Endodermal cell (in vitro differentiated cells): Measurements from ENCODE around the gene RHOXF2B. TPM values are rescaled to one million over a fixed set of nuclear protein-coding genes. Genes with fewer than 3 reads are reported as not detected.
"Not testable (repeated sequence)": the region's sequence is repeated elsewhere in the genome, so short reads cannot be mapped to it uniquely, and the experiment has no call there.

ENCODE experiments used
- DNase-seq: peaks from one replicate; pipeline ENCODE4 v3.0.0-alpha.2; 2017
- H3K27ac ChIP-seq: 2 replicates; pipeline ENCODE4 v1.5.1; 2013; ENCODE audit warnings: mild to moderate bottlenecking, low read depth, low read length, moderate library complexity
- H3K27me3 ChIP-seq: 2 replicates; pipeline ENCODE4 v1.6.1; 2013; ENCODE audit warnings: mild to moderate bottlenecking, low read length, moderate library complexity; ENCODE audit not compliant: insufficient read depth, control insufficient read depth, poor library complexity, severe bottlenecking
- H3K36me3 ChIP-seq: 2 replicates; pipeline ENCODE4 v1.7.0; 2013; ENCODE audit warnings: mild to moderate bottlenecking, low read length, moderate library complexity; ENCODE audit not compliant: control insufficient read depth, insufficient read depth
- H3K4me1 ChIP-seq: one replicate; pipeline ENCODE4 v1.7.0; 2013; ENCODE audit warnings: low read length; ENCODE audit not compliant: control insufficient read depth, insufficient read depth
- H3K4me3 ChIP-seq: 2 replicates; pipeline ENCODE4 v1.5.1; 2013; ENCODE audit warnings: mild to moderate bottlenecking, low read length, moderate library complexity
- H3K9ac ChIP-seq: 2 replicates; pipeline ENCODE4 v1.6.1; 2013; ENCODE audit warnings: mild to moderate bottlenecking, low read length, moderate library complexity; ENCODE audit not compliant: poor library complexity, severe bottlenecking; ENCODE audit errors: extremely low read depth
- H3K9me3 ChIP-seq: 2 replicates; pipeline ENCODE4 v1.6.1; 2013; ENCODE audit warnings: mild to moderate bottlenecking, low read length, moderate library complexity; ENCODE audit not compliant: control insufficient read depth
- H3K27ac Mint-ChIP-seq: 2 replicates; pipeline ENCODE4 v1.8.0; 2020; ENCODE audit warnings: mixed read lengths
- H3K27me3 Mint-ChIP-seq: 2 replicates; pipeline ENCODE4 v1.8.0; 2021; ENCODE audit warnings: mild to moderate bottlenecking, mixed read lengths; ENCODE audit not compliant: insufficient read depth
- H3K36me3 Mint-ChIP-seq: 2 replicates; pipeline ENCODE4 v1.8.0; 2020; ENCODE audit warnings: low read depth, mixed read lengths
- H3K4me1 Mint-ChIP-seq: 2 replicates; pipeline ENCODE4 v1.8.0; 2020; ENCODE audit warnings: mixed read lengths
- H3K4me3 Mint-ChIP-seq: 2 replicates; pipeline ENCODE4 v1.8.0; 2020; ENCODE audit warnings: mild to moderate bottlenecking, moderate library complexity, mixed read lengths
- H3K9me3 Mint-ChIP-seq: 2 replicates; pipeline ENCODE4 v1.8.0; 2020; ENCODE audit warnings: mild to moderate bottlenecking, mixed read lengths
- WGBS, 2 experiments: methylation state at CpG; one replicate each; pipeline versions ENCODE4 v1.1.5 to v1.1.7; 2013; ENCODE audit warnings: missing lambda C conversion rate in 2 of 2, mixed read lengths in 1 of 2; ENCODE audit not compliant: insufficient coverage in 1 of 2, insufficient read length in 1 of 2; 5-methylcytosine and 5-hydroxymethylcytosine counted together
- total RNA-seq, 2 donors: library from RNA; stranded (reverse); fragmentation: NEBNext Ultra II Directional in 1 of 2; extraction: Animal tissue kit (Norgen Biotek cat#: 25700) in 1 of 2; gene quantifications; 2 replicates in 1 of 2; 3 replicates in 1 of 2; pipeline ENCODE4 v1.2.1, GENCODE V29; 2021
- TF ChIP-seq, protein P1 (sequence below): fragments of 200-600 bp; sonication (generic); conservative IDR thresholded peaks from 2 replicates; pipeline ENCODE4 v1.5.0; 2021; ENCODE audit warnings: antibody characterized with exemption, mild to moderate bottlenecking

The RHOXF2B gene
- total RNA-seq, 2 donors from 2014 or later, result not detected

DNA sequence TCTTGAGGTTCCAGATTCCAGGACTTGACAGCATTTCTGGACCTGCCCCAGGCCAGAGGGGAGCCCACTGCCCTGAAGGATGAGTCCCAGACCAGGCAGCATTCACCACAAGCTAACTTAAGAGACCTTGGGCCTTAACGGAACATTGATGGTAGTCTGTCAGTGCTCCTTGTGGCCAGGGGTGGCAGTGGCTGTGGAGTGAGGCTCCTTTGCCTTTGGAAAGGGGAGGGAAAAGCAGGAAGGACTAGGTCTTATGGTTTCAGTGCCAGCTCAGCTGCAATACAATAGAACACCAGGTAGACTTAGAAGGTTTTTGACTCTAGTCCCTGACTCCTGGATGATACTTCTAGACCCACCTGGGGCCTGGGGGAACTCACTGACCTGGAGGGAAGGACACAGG is 11.3 kb downstream of the RHOXF2B start:
- DNase-seq, result peak; percentile 56
- not testable (repeated sequence) for H3K27me3 ChIP-seq, H3K27me3 Mint-ChIP-seq, H3K9me3 ChIP-seq, H3K4me1 ChIP-seq, H3K4me3 ChIP-seq, H3K9ac ChIP-seq, H3K4me1 Mint-ChIP-seq, H3K27ac ChIP-seq, H3K36me3 Mint-ChIP-seq, H3K27ac Mint-ChIP-seq, H3K9me3 Mint-ChIP-seq, H3K4me3 Mint-ChIP-seq, H3K36me3 ChIP-seq
- 100% methylated on average over 1 of the region's 1 CpG; no CpG with 5 or more reads in 1 of the 2 experiments for WGBS, 2 experiments
- TF ChIP-seq, protein P1, sequence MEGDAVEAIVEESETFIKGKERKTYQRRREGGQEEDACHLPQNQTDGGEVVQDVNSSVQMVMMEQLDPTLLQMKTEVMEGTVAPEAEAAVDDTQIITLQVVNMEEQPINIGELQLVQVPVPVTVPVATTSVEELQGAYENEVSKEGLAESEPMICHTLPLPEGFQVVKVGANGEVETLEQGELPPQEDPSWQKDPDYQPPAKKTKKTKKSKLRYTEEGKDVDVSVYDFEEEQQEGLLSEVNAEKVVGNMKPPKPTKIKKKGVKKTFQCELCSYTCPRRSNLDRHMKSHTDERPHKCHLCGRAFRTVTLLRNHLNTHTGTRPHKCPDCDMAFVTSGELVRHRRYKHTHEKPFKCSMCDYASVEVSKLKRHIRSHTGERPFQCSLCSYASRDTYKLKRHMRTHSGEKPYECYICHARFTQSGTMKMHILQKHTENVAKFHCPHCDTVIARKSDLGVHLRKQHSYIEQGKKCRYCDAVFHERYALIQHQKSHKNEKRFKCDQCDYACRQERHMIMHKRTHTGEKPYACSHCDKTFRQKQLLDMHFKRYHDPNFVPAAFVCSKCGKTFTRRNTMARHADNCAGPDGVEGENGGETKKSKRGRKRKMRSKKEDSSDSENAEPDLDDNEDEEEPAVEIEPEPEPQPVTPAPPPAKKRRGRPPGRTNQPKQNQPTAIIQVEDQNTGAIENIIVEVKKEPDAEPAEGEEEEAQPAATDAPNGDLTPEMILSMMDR, result peak; percentile 27

DNA sequence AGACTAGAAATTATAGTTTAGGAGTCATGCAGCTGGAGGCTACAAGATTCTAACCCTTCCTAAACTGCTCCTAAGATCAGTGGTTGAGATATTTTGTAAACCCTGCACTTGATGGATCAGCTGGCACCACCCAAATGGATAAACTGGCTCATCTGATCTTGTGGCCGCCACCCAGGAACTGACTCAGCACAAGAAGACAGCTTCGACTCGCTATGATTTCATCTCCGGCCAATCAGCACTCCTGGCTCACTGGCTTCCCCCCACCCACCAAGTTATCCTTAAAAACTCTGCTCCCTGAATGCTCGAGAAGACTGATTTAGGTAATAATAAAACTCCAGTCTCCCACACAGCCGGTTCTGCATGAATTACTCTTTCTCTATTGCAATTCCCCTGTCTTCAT is 34.8 kb downstream of the RHOXF2B start:
- not testable (repeated sequence) for H3K36me3 ChIP-seq, H3K27ac ChIP-seq, H3K36me3 Mint-ChIP-seq, H3K9ac ChIP-seq, H3K4me1 Mint-ChIP-seq, H3K27ac Mint-ChIP-seq, H3K9me3 ChIP-seq, H3K4me3 ChIP-seq, H3K4me3 Mint-ChIP-seq, H3K27me3 Mint-ChIP-seq, H3K9me3 Mint-ChIP-seq, H3K27me3 ChIP-seq, DNase-seq, H3K4me1 ChIP-seq
- no CpG with 5 or more reads among the region's 6 CpGs for WGBS, 2 experiments

GRCh38 chrX:120042247-120042646 is 35.2 kb downstream of the RHOXF2B start:
- H3K4me3 ChIP-seq, H3K9me3 ChIP-seq, H3K27me3 ChIP-seq, H3K36me3 Mint-ChIP-seq, H3K4me1 ChIP-seq, H3K9ac ChIP-seq, H3K4me1 Mint-ChIP-seq, H3K4me3 Mint-ChIP-seq, H3K27ac ChIP-seq, DNase-seq, H3K27me3 Mint-ChIP-seq, H3K9me3 Mint-ChIP-seq, H3K36me3 ChIP-seq, H3K27ac Mint-ChIP-seq: not testable (repeated sequence)
- no CpG with 5 or more reads among the region's 2 CpGs for WGBS, 2 experiments

- H3K27me3 ChIP-seq, DNase-seq, H3K9me3 ChIP-seq, H3K27ac Mint-ChIP-seq, H3K4me1 ChIP-seq, H3K4me3 Mint-ChIP-seq, H3K36me3 Mint-ChIP-seq, H3K27ac ChIP-seq, H3K36me3 ChIP-seq, H3K9ac ChIP-seq, H3K4me1 Mint-ChIP-seq, H3K27me3 Mint-ChIP-seq, H3K4me3 ChIP-seq: not testable (repeated sequence)
- no CpG with 5 or more reads among the region's 6 CpGs for WGBS, 2 experiments
- H3K9me3 Mint-ChIP-seq, result peaks cover 10% of the 10 kb centered on the region
Observed at GRCh38 chrX:120040176-120040575, 37.3 kb downstream of the RHOXF2B start.

DNA sequence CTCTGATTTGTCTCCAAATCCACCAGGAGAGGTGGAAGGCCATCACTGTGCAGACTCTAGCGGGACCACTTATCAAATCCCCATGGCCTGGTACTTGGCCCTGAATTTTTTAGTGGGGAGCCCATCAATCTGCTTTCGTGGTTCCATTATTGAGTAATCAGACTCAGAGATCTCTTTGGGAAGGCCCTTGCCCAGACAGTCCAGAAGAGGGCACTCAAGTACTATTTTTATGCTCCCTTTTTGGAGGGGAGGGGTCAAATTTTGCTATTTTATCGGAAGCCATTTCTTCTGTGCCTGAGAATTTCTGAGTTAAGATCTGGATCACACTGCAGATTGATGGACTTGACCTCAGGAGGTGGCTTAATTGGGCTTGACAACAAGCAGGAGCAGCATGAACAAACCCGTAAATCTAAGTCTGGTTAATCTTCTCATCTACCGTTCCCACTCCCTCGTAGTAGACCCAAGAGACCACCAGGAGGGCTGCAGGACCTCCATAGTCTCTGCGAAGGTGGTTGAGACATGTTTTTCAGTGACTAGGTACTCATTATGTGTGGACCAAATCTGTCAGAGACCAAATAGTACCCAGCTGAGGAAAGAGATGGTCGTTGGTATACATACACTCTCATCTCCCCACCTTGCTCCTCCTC is 38.3 kb downstream of the RHOXF2B start:
- H3K27ac Mint-ChIP-seq, H3K36me3 ChIP-seq, H3K9me3 ChIP-seq, H3K4me3 Mint-ChIP-seq, H3K4me3 ChIP-seq, H3K4me1 ChIP-seq, DNase-seq, H3K4me1 Mint-ChIP-seq, H3K36me3 Mint-ChIP-seq, H3K9ac ChIP-seq, H3K27me3 ChIP-seq, H3K27ac ChIP-seq: not testable (repeated sequence)
- no CpG with 5 or more reads among the region's 8 CpGs for WGBS, 2 experiments
- peaks cover 18% of the 10 kb centered on the region for H3K9me3 Mint-ChIP-seq
- H3K27me3 Mint-ChIP-seq, result peaks cover 13% of the 10 kb centered on the region
